Naive B cell (primary cell): ENCODE results near the gene SUPT20HL1. TPM values are rescaled to one million over a fixed set of nuclear protein-coding genes. Genes with fewer than 3 reads are reported as not detected.

ENCODE experiments used
- ATAC-seq, 2 donors: fragments of 150-1000 bp; cut with Tn5 transposase; 2 replicates each; pipeline ENCODE4 v1.10.0; 2021; ENCODE audit warnings: low read depth in 2 of 2, mild to moderate bottlenecking in 2 of 2, moderate library complexity in 2 of 2
- DNase-seq: peaks from one replicate; pipeline ENCODE4 v3.0.0; 2022
- H3K27ac Mint-ChIP-seq, 6 donors: one replicate each; pipeline ENCODE4 v1.8.0; 2020 to 2022; ENCODE audit warnings: mild to moderate bottlenecking in 6 of 6, mixed read lengths in 6 of 6, moderate library complexity in 5 of 6, inconsistent platforms in 2 of 6
- H3K27me3 Mint-ChIP-seq, 3 donors: one replicate each; pipeline ENCODE4 v1.8.0; 2021 to 2022; ENCODE audit warnings: mixed read lengths in 3 of 3, mild to moderate bottlenecking in 1 of 3
- H3K36me3 Mint-ChIP-seq, 2 donors: one replicate each; pipeline ENCODE4 v1.8.0; 2020 to 2022; ENCODE audit warnings: mixed read lengths in 2 of 2, inconsistent platforms in 1 of 2, mild to moderate bottlenecking in 1 of 2
- H3K4me1 Mint-ChIP-seq, 3 donors: one replicate each; pipeline ENCODE4 v1.8.0; 2020 to 2022; ENCODE audit warnings: mixed read lengths in 3 of 3, inconsistent platforms in 1 of 3, mild to moderate bottlenecking in 1 of 3, moderate library complexity in 1 of 3
- H3K4me3 Mint-ChIP-seq, 8 donors: one replicate each; pipeline ENCODE4 v1.8.0; 2020 to 2022; ENCODE audit warnings: mild to moderate bottlenecking in 8 of 8, mixed read lengths in 8 of 8, moderate library complexity in 8 of 8, inconsistent platforms in 2 of 8
- H3K9me3 Mint-ChIP-seq, 7 donors: one replicate each; pipeline ENCODE4 v1.8.0; 2020 to 2022; ENCODE audit warnings: mixed read lengths in 7 of 7, mild to moderate bottlenecking in 5 of 7, inconsistent platforms in 2 of 7, moderate library complexity in 1 of 7
- polyA plus RNA-seq, 6 donors: library from polyadenylated mRNA; unstranded; fragments of 300-500 nt; fragmentation: Illumina TruSeq; gene quantifications; one replicate each; pipeline ENCODE4 v1.2.3, GENCODE V29; 2021; ENCODE audit warnings: low read depth in 6 of 6

The SUPT20HL1 gene
- polyA plus RNA-seq, 6 donors from 2014 or later = not detected

DNA sequence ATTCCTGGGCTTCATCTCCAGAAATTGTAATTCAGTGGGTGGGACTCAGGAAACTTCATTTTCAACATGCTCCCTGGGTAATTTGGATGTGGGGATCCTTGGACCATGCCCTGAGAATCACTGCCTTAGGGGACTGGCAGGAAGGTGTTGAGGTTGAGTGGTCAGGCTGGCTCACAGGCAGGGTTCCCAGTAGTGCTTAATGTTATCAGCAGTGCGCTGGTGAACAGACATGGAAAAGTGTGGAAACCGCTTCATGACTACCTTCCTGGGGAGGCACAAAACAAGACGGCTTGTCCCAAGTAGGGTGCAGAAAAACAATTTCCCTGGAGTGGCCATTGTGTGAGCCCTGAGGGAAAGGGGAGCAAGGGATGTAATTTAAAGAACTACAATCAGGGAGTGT, 31.4 kb downstream of the SUPT20HL1 start:
- Mint-ChIP-seq H3K27me3 (peaks cover 15 to 32% (median 23%) of the 10 kb centered on the region in 3 donors), H3K36me3 (no peaks in the 10 kb centered on the region), H3K9me3 (peaks cover 0 to 3% (median 0%) of the 10 kb centered on the region in 7 donors), H3K27ac (peak overlapping the region in 1 of 6 donors; percentile 22), H3K4me3 (peak overlapping the region in 1 of 8 donors; percentile 15), H3K4me1 (no peaks in the 10 kb centered on the region)
- no peak for ATAC-seq
- DNase-seq = no peak

DNA sequence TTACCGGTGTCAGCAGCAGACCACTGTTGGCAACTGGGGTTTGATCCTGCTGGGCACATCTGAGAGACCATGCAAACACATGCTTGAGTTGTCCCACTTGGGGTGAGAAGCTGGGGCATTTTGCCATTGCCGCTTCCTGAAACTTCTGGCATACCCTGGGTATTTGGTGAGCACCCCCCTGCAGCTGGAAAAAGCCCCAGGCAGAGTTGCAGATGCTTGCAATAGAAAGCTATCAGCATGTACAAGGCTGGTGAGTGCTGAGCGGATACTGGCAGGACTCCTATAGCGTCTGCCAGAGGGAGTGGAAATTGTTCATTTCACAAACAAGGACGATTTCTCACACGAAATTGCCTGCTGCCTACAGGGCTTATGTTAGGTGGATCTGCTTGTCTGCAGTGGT, 32.3 kb downstream of the SUPT20HL1 start:
- Mint-ChIP-seq H3K27ac (peak overlapping the region in 1 of 6 donors; percentile 8), H3K4me3 (no peak overlapping the region), H3K36me3 (no peaks in the 10 kb centered on the region), H3K4me1 (no peaks in the 10 kb centered on the region), H3K9me3 (peaks cover 0 to 2% (median 0%) of the 10 kb centered on the region in 7 donors), H3K27me3 (peaks cover 9 to 31% (median 18%) of the 10 kb centered on the region in 3 donors)
- no peak for DNase-seq
- ATAC-seq = no peak

DNA sequence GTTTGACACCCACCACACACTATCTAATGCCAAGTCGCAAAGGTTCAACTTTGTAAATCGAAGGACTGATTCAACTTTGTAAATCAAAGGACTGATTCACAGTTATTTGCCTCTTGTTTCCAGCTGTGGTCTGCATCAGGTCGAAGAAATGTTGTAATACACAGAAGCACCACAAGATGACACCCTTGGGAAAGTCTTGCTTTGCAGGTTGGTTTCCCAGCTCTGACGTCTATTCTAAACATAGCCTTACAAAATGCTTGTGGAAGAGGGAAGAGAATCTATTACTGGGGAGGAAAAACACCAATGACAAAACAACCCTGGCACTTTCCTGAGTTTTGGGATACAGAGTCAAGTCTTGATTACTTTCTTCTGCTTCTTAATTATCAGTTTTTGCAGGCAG, 35.3 kb downstream of the SUPT20HL1 start:
- Mint-ChIP-seq H3K36me3 (no peaks in the 10 kb centered on the region), H3K4me1 (no peaks in the 10 kb centered on the region), H3K27ac (peak overlapping the region in 1 of 6 donors; percentile 23), H3K4me3 (no peak overlapping the region), H3K9me3 (peaks cover 0 to 2% (median 0%) of the 10 kb centered on the region in 7 donors), H3K27me3 (peaks cover 5 to 37% (median 9%) of the 10 kb centered on the region in 3 donors)
- peak; percentile 66 to 70 for ATAC-seq
- peak; percentile 43 for DNase-seq

DNA sequence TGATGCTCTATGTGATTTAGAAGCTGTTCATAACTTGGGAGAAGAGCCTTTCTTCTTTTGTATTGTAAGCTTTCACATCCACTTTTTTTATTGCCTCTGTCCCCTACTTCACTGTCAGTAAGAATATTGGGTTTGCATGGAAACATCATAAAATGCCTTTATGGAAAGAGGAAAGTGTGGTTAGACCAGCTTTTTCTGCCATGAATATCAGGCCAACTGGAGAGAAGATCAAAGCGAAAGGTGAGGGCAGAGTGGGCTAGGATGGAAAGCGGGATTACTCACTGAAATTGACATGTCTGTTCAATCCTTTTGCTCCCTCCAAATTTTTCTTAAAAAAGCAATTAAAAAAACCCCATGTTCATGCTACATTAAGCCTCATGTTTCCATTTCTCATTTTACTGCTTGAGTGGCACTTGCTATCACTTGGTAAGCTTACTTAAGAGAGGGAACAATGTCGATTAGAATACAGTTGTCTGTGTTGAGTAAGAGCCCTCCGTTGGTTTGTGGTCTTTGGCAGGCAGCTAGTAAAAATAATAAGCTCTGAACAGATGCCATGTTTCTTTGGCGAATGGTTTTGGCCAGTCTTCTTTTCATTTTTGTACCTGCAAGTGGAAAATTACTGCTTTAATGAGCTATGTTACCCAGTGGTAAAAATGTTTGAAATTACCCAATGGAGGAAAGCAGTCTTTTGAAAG, 35.9 kb downstream of the SUPT20HL1 start:
- DNase-seq (no peak), ATAC-seq (no peak)
- peak overlapping the region in 1 of 6 donors; percentile 23 for H3K27ac Mint-ChIP-seq
- no peaks in the 10 kb centered on the region for H3K4me1 Mint-ChIP-seq
- no peaks in the 10 kb centered on the region for H3K36me3 Mint-ChIP-seq
- H3K4me3 Mint-ChIP-seq = no peak overlapping the region
- H3K27me3 Mint-ChIP-seq = peaks cover 5 to 36% (median 5%) of the 10 kb centered on the region in 3 donors
- no peaks in the 10 kb centered on the region for H3K9me3 Mint-ChIP-seq

DNA sequence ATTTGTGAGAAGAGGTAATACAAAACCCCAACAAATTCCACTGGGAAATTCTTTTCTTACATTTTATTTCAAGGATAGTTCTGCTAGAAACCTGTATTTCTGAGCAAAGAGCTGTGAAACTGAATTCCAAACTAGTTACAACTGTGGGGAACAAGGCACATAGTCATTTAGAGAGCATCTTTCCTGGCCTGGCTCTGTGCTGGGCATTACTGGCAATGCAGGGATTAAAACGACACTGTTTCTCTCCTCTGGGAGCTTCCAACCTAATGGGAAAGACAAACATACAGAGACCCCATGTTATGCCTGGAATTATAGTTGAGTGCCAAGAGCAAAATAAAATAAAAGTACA, 36.5 kb downstream of the SUPT20HL1 start:
- ATAC-seq (no peak), DNase-seq (no peak)
- Mint-ChIP-seq H3K36me3 (no peaks in the 10 kb centered on the region), H3K4me1 (no peaks in the 10 kb centered on the region), H3K4me3 (no peak overlapping the region), H3K27me3 (peaks cover 3 to 31% (median 5%) of the 10 kb centered on the region in 3 donors), H3K27ac (no peak overlapping the region), H3K9me3 (no peaks in the 10 kb centered on the region)

DNA sequence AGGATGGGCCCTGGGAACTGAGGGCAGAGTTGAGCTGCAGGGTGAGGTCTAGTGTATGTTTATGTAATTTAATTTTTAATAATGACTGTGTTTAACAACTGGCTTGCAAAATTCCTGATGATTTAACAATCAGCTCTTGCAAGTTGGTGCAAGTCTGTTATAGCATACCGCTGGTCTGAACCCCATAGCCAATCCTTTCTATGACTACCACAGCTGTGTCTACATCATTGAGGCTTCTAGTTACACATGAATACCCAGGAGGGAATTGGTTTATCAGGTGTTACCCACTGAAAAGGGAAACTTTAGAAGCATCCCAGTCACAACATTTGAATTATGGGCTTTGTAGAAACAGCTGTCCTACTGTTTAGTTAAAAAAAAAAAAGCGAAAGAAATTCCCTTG, 38.3 kb downstream of the SUPT20HL1 start:
- Mint-ChIP-seq H3K36me3 (no peaks in the 10 kb centered on the region), H3K27ac (no peak overlapping the region), H3K4me3 (no peak overlapping the region), H3K9me3 (no peaks in the 10 kb centered on the region), H3K27me3 (peaks cover 0 to 16% (median 5%) of the 10 kb centered on the region in 3 donors), H3K4me1 (no peaks in the 10 kb centered on the region)
- no peak for DNase-seq
- no peak for ATAC-seq

GRCh38 chrX:24399550-24399949, 39.1 kb downstream of the SUPT20HL1 start:
- no peaks in the 10 kb centered on the region for H3K9me3 Mint-ChIP-seq
- H3K27ac Mint-ChIP-seq = peak overlapping the region in 1 of 6 donors; percentile 22
- no peak overlapping the region for H3K4me3 Mint-ChIP-seq
- H3K27me3 Mint-ChIP-seq = peaks cover 0 to 13% (median 0%) of the 10 kb centered on the region in 3 donors
- no peak for DNase-seq
- H3K36me3 Mint-ChIP-seq = no peaks in the 10 kb centered on the region
- H3K4me1 Mint-ChIP-seq = no peaks in the 10 kb centered on the region
- ATAC-seq = no peak

GRCh38 chrX:24405959-24406358, 45.5 kb downstream of the SUPT20HL1 start:
- Mint-ChIP-seq H3K9me3 (peaks cover 0 to 3% (median 0%) of the 10 kb centered on the region in 7 donors), H3K4me3 (no peak overlapping the region), H3K27ac (no peak overlapping the region), H3K4me1 (no peaks in the 10 kb centered on the region), H3K27me3 (peaks cover 0 to 12% (median 0%) of the 10 kb centered on the region in 3 donors), H3K36me3 (no peaks in the 10 kb centered on the region)
- DNase-seq = no peak
- ATAC-seq = no peak

Other genes with a start within 250 kb of the SUPT20HL1 start
- gene ZFX, start 210.9 kb upstream of the SUPT20HL1 start, polyA plus RNA-seq = 10 to 100 TPM; 29.2 to 66.7 (median 57.8) TPM
- not detected for gene SUPT20HL2, start 46.6 kb upstream of the SUPT20HL1 start, polyA plus RNA-seq
- gene PDK3, start 104.6 kb downstream of the SUPT20HL1 start, polyA plus RNA-seq = 10 to 100 TPM; 25.9 to 30.8 (median 29.6) TPM